HCT116 (cell line): ENCODE results near the gene C1QTNF12.

Source experiments
- CEBPB ChIP-seq: IDR thresholded peaks from 2 replicates; pipeline ENCODE4 v1.6.1; 2012; ENCODE audit warnings: low read depth
- EZH2phosphoT487 ChIP-seq: fragments of 200-600 bp; IDR thresholded peaks from 2 replicates; pipeline ENCODE4 v1.6.1; 2018; ENCODE audit warnings: antibody characterized with exemption, borderline replicate concordance
- POLR2A ChIP-seq: IDR thresholded peaks from 2 replicates; pipeline ENCODE4 v1.7.0; 2011; ENCODE audit warnings: borderline replicate concordance; ENCODE audit not compliant: insufficient read depth, insufficient read length; ENCODE audit errors: extremely low read depth
- POLR2AphosphoS5 ChIP-seq: IDR thresholded peaks from 2 replicates; pipeline ENCODE4 v1.6.1; 2011; ENCODE audit warnings: mild to moderate bottlenecking, low read depth, low read length, moderate library complexity
- RAD21 ChIP-seq: IDR thresholded peaks from 2 replicates; pipeline ENCODE4 v1.6.1; 2012; ENCODE audit warnings: low read depth, mild to moderate bottlenecking
- SIN3A ChIP-seq: IDR thresholded peaks from 2 replicates; pipeline ENCODE4 v1.6.1; 2012; ENCODE audit warnings: low read depth
- SRF ChIP-seq: IDR thresholded peaks from 2 replicates; pipeline ENCODE4 v1.6.1; 2012; ENCODE audit warnings: low read depth
- YY1 ChIP-seq: IDR thresholded peaks from 2 replicates; pipeline ENCODE4 v1.6.1; 2011; ENCODE audit warnings: low read length, low read depth, moderate library complexity, mild to moderate bottlenecking; ENCODE audit not compliant: insufficient replicate concordance; ENCODE audit errors: extremely low read depth
- ZFX ChIP-seq: fragments of 450-650 bp; IDR thresholded peaks from 2 replicates; pipeline ENCODE4 v1.6.1; 2017
- ZNF274 ChIP-seq: fragments of 200-500 bp; sonication (Bioruptor generic); IDR thresholded peaks from 2 replicates; pipeline ENCODE4 v1.6.1; 2014; ENCODE audit warnings: mild to moderate bottlenecking, low read depth, low read length, inconsistent platforms
- TF ChIP-seq, protein P1 (sequence below), 3 experiments: fragments of 200-600 bp in 1 of 3; sonication (generic) in 1 of 3; IDR thresholded peaks in 2 of 3; conservative IDR thresholded peaks in 1 of 3; 2 replicates each; pipeline ENCODE4 v1.5.1; 2012 to 2017; ENCODE audit warnings: low read depth in 2 of 3, low read length in 2 of 3, antibody characterized with exemption in 1 of 3, borderline replicate concordance in 1 of 3, control low read depth in 1 of 3, mild to moderate bottlenecking in 1 of 3, mixed read lengths in 1 of 3, mixed run types in 1 of 3, moderate library complexity in 1 of 3; ENCODE audit not compliant: insufficient read depth in 1 of 3
- TF ChIP-seq, protein P2 (sequence below): IDR thresholded peaks from 2 replicates; pipeline ENCODE4 v1.6.1; 2012; ENCODE audit warnings: low read depth
- TF ChIP-seq, protein P3 (sequence below): IDR thresholded peaks from 2 replicates; pipeline ENCODE4 v1.6.1; 2011; ENCODE audit warnings: mild to moderate bottlenecking, low read length, moderate library complexity; ENCODE audit not compliant: insufficient replicate concordance; ENCODE audit errors: extremely low read depth
- TF ChIP-seq, protein P4 (sequence below): IDR thresholded peaks from 2 replicates; pipeline ENCODE4 v1.6.1; 2012

DNA sequence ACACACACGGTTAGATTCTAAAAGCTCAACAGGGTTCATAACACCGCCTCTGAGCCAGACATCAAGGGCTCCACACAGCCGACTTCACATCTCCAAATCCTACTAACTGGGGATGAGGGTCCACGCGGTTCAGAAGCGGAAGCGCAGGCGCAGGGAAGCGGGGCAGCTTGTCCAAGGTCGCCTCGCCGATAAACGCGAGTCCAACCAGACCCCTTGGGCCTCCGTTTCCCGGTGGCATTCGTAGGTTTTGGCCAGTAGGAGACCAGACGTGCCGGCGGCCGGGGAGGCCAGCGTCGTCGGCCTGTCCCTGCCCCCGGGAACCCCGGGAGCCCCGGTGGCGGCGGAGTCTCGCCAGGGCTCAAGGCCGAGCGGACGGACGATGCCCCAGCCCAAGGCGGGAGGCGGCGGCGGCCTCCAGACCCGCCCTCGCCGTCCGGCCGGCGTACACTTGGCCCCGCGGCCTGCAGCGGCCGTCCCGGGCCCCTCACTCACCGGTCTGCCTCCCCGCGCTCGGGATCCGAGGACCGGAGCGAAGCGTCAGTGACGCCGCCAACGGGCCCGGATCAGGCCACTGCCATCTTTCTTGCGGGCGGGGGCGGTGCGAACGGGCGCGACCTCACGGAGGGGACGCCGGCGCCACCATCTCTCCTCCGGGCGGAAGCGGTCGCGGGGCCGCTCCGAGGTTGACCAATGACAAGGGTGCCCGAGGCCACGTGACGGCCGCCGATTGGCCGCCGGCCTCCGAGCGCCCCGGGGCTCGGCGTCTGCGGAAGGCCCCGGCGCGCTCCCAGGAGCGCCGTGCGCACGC, 14.9 kb downstream of the C1QTNF12 start, which contains the start of gene SDF4:
- TF ChIP-seq, protein P1, sequence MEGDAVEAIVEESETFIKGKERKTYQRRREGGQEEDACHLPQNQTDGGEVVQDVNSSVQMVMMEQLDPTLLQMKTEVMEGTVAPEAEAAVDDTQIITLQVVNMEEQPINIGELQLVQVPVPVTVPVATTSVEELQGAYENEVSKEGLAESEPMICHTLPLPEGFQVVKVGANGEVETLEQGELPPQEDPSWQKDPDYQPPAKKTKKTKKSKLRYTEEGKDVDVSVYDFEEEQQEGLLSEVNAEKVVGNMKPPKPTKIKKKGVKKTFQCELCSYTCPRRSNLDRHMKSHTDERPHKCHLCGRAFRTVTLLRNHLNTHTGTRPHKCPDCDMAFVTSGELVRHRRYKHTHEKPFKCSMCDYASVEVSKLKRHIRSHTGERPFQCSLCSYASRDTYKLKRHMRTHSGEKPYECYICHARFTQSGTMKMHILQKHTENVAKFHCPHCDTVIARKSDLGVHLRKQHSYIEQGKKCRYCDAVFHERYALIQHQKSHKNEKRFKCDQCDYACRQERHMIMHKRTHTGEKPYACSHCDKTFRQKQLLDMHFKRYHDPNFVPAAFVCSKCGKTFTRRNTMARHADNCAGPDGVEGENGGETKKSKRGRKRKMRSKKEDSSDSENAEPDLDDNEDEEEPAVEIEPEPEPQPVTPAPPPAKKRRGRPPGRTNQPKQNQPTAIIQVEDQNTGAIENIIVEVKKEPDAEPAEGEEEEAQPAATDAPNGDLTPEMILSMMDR (IDR thresholded peaks at IDR 0.05 in 2 of 3, conservative IDR thresholded peaks at IDR 0.05 in 1 of 3; ENCODE audit: borderline replicate concordance in 1 of 3, insufficient read depth in 1 of 3, low read depth in 2 of 3, low read length in 2 of 3): no peak
- peak; percentile 44 for TF ChIP-seq POLR2A
- TF ChIP-seq POLR2AphosphoS5: peak; percentile 75
- TF ChIP-seq, protein P2, sequence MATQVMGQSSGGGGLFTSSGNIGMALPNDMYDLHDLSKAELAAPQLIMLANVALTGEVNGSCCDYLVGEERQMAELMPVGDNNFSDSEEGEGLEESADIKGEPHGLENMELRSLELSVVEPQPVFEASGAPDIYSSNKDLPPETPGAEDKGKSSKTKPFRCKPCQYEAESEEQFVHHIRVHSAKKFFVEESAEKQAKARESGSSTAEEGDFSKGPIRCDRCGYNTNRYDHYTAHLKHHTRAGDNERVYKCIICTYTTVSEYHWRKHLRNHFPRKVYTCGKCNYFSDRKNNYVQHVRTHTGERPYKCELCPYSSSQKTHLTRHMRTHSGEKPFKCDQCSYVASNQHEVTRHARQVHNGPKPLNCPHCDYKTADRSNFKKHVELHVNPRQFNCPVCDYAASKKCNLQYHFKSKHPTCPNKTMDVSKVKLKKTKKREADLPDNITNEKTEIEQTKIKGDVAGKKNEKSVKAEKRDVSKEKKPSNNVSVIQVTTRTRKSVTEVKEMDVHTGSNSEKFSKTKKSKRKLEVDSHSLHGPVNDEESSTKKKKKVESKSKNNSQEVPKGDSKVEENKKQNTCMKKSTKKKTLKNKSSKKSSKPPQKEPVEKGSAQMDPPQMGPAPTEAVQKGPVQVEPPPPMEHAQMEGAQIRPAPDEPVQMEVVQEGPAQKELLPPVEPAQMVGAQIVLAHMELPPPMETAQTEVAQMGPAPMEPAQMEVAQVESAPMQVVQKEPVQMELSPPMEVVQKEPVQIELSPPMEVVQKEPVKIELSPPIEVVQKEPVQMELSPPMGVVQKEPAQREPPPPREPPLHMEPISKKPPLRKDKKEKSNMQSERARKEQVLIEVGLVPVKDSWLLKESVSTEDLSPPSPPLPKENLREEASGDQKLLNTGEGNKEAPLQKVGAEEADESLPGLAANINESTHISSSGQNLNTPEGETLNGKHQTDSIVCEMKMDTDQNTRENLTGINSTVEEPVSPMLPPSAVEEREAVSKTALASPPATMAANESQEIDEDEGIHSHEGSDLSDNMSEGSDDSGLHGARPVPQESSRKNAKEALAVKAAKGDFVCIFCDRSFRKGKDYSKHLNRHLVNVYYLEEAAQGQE: no peak
- TF ChIP-seq, protein P3, sequence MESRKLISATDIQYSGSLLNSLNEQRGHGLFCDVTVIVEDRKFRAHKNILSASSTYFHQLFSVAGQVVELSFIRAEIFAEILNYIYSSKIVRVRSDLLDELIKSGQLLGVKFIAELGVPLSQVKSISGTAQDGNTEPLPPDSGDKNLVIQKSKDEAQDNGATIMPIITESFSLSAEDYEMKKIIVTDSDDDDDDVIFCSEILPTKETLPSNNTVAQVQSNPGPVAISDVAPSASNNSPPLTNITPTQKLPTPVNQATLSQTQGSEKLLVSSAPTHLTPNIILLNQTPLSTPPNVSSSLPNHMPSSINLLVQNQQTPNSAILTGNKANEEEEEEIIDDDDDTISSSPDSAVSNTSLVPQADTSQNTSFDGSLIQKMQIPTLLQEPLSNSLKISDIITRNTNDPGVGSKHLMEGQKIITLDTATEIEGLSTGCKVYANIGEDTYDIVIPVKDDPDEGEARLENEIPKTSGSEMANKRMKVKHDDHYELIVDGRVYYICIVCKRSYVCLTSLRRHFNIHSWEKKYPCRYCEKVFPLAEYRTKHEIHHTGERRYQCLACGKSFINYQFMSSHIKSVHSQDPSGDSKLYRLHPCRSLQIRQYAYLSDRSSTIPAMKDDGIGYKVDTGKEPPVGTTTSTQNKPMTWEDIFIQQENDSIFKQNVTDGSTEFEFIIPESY: no peak
- TF ChIP-seq CEBPB: no peak
- no peak for TF ChIP-seq EZH2phosphoT487
- no peak for TF ChIP-seq RAD21
- peak; percentile 100 for TF ChIP-seq YY1
- TF ChIP-seq, protein P4, sequence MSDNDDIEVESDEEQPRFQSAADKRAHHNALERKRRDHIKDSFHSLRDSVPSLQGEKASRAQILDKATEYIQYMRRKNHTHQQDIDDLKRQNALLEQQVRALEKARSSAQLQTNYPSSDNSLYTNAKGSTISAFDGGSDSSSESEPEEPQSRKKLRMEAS: no peak
- no peak for TF ChIP-seq SIN3A
- TF ChIP-seq SRF: no peak
- no peak for TF ChIP-seq ZNF274
- peak; percentile 84; the same call in 1 of the 2 replicates for TF ChIP-seq ZFX
